Neural progenitor cell (in vitro differentiated cells): Measurements from ENCODE around the gene ZBTB20. TPM values are rescaled to one million over a fixed set of nuclear protein-coding genes. Genes with fewer than 3 reads are reported as not detected.

Experiments used
- DNase-seq: peaks from one replicate; pipeline ENCODE4 v3.0.0-alpha.2; 2016; ENCODE audit warnings: low spot score
- H2AFZ ChIP-seq: fragments of 200-600 bp; sonication (generic); replicated peaks from 2 replicates; pipeline ENCODE4 v1.6.1; 2016; ENCODE audit warnings: antibody characterized with exemption
- H3F3A ChIP-seq: fragments of 200-600 bp; sonication (generic); 2 replicates; pipeline ENCODE4 v1.6.1; 2016; ENCODE audit warnings: antibody characterized with exemption, low read depth
- H3K27ac ChIP-seq: fragments of 200-600 bp; sonication (generic); 2 replicates; pipeline ENCODE4 v1.5.1; 2016; ENCODE audit warnings: mild to moderate bottlenecking
- H3K27me3 ChIP-seq: fragments of 200-600 bp; sonication (generic); 2 replicates; pipeline ENCODE4 v1.6.1; 2016; ENCODE audit warnings: mild to moderate bottlenecking, moderate library complexity
- H3K36me3 ChIP-seq: fragments of 200-600 bp; sonication (generic); 2 replicates; pipeline ENCODE4 v1.5.1; 2016
- H3K4me1 ChIP-seq: fragments of 200-600 bp; sonication (generic); 2 replicates; pipeline ENCODE4 v1.6.1; 2016; ENCODE audit warnings: mixed run types
- H3K4me2 ChIP-seq: fragments of 200-600 bp; sonication (generic); 2 replicates; pipeline ENCODE4 v1.6.1; 2016
- H3K4me3 ChIP-seq: fragments of 200-600 bp; sonication (generic); 2 replicates; pipeline ENCODE4 v1.5.1; 2016
- H3K79me2 ChIP-seq: fragments of 200-600 bp; sonication (generic); 2 replicates; pipeline ENCODE4 v1.6.1; 2016; ENCODE audit warnings: low read depth
- H3K9ac ChIP-seq: fragments of 200-600 bp; sonication (generic); 2 replicates; pipeline ENCODE4 v1.6.1; 2016
- H3K9me3 ChIP-seq: fragments of 200-600 bp; sonication (generic); 2 replicates; pipeline ENCODE4 v1.5.1; 2016; ENCODE audit warnings: low read depth
- H4K20me1 ChIP-seq: fragments of 200-600 bp; sonication (generic); 2 replicates; pipeline ENCODE4 v1.6.1; 2016; ENCODE audit warnings: low read depth
- H3K27ac Mint-ChIP-seq: 3 replicates; pipeline ENCODE4 v1.8.0; 2021; ENCODE audit warnings: mixed read lengths
- H3K27me3 Mint-ChIP-seq: 2 replicates; pipeline ENCODE4 v1.8.0; 2022; ENCODE audit warnings: low read depth, mild to moderate bottlenecking, inconsistent platforms, moderate library complexity, mixed read lengths; ENCODE audit not compliant: insufficient read depth
- H3K36me3 Mint-ChIP-seq: 3 replicates; pipeline ENCODE4 v1.8.0; 2021; ENCODE audit warnings: mixed read lengths
- H3K4me1 Mint-ChIP-seq: 3 replicates; pipeline ENCODE4 v1.8.0; 2021; ENCODE audit warnings: mixed read lengths
- H3K4me3 Mint-ChIP-seq: 3 replicates; pipeline ENCODE4 v1.8.0; 2021; ENCODE audit warnings: mild to moderate bottlenecking, moderate library complexity, mixed read lengths
- H3K9me3 Mint-ChIP-seq: 3 replicates; pipeline ENCODE4 v1.8.0; 2020; ENCODE audit warnings: mixed read lengths
- CTCF ChIP-seq: fragments of 200-600 bp; sonication (generic); IDR thresholded peaks from 2 replicates; pipeline ENCODE4 v1.5.1; 2017; ENCODE audit warnings: antibody characterized with exemption, mild to moderate bottlenecking
- EZH2 ChIP-seq: fragments of 200-600 bp; sonication (generic); IDR thresholded peaks from 2 replicates; pipeline ENCODE4 v1.6.1; 2017; ENCODE audit warnings: antibody characterized with exemption, mild to moderate bottlenecking, moderate library complexity
- EZH2phosphoT487 ChIP-seq: fragments of 200-600 bp; sonication (generic); IDR thresholded peaks from 2 replicates; pipeline ENCODE4 v1.6.1; 2017; ENCODE audit warnings: antibody characterized with exemption
- total RNA-seq: library from RNA; depleted of rRNA; stranded (reverse); fragments of >200 nt; gene quantifications from 2 replicates; pipeline ENCODE4 v1.2.3, GENCODE V29; 2015; ENCODE audit warnings: low replicate concordance

The ZBTB20 gene
- total RNA-seq, 1 donor from 2014 or later: 1.9 TPM

GRCh38 chr3:114556657-114557213, 590.4 kb downstream of the ZBTB20 start:
- peaks cover 3% of the 10 kb centered on the region for H3K27me3 Mint-ChIP-seq
- H4K20me1 ChIP-seq: no peaks in the 10 kb centered on the region
- DNase-seq: no peak
- H3K9ac ChIP-seq: no peak overlapping the region
- TF ChIP-seq EZH2phosphoT487: no peak
- no peak for TF ChIP-seq EZH2
- TF ChIP-seq CTCF: no peak
- no peak overlapping the region for H3K27ac Mint-ChIP-seq
- no peak overlapping the region for H3K4me3 ChIP-seq
- H3K4me3 Mint-ChIP-seq: no peak overlapping the region
- H3K36me3 Mint-ChIP-seq: no peaks in the 10 kb centered on the region
- H2AFZ ChIP-seq: no peak overlapping the region
- H3K27me3 ChIP-seq: no peaks in the 10 kb centered on the region
- H3K79me2 ChIP-seq: no peaks in the 10 kb centered on the region
- no peaks in the 10 kb centered on the region for H3K9me3 ChIP-seq
- no peaks in the 10 kb centered on the region for H3K4me1 ChIP-seq
- H3K27ac ChIP-seq: no peak overlapping the region
- H3K9me3 Mint-ChIP-seq: no peaks in the 10 kb centered on the region
- peaks cover 3% of the 10 kb centered on the region for H3K4me1 Mint-ChIP-seq
- H3F3A ChIP-seq: no peaks in the 10 kb centered on the region
- no peak overlapping the region for H3K4me2 ChIP-seq
- H3K36me3 ChIP-seq: no peaks in the 10 kb centered on the region

GRCh38 chr3:114554731-114555130, 592.4 kb downstream of the ZBTB20 start:
- H3K4me1 Mint-ChIP-seq: peaks cover 3% of the 10 kb centered on the region
- DNase-seq: no peak
- Histone ChIP-seq H3K79me2 (no peaks in the 10 kb centered on the region), H3K27me3 (no peaks in the 10 kb centered on the region), H3F3A (no peaks in the 10 kb centered on the region), H3K4me3 (no peak overlapping the region), H3K36me3 (no peaks in the 10 kb centered on the region), H2AFZ (no peak overlapping the region), H3K4me2 (no peak overlapping the region), H3K27ac (no peak overlapping the region), H3K9me3 (no peaks in the 10 kb centered on the region), H4K20me1 (no peaks in the 10 kb centered on the region), H3K9ac (no peak overlapping the region), H3K4me1 (no peaks in the 10 kb centered on the region)
- TF ChIP-seq EZH2phosphoT487 (no peak), CTCF (no peak), EZH2 (no peak)
- no peak overlapping the region for H3K4me3 Mint-ChIP-seq
- no peaks in the 10 kb centered on the region for H3K36me3 Mint-ChIP-seq
- H3K27ac Mint-ChIP-seq: no peak overlapping the region
- H3K27me3 Mint-ChIP-seq: peaks cover 3% of the 10 kb centered on the region
- H3K9me3 Mint-ChIP-seq: no peaks in the 10 kb centered on the region

GRCh38 chr3:114553949-114554593, 593.0 kb downstream of the ZBTB20 start:
- Histone ChIP-seq H3K27ac (no peak overlapping the region), H4K20me1 (no peaks in the 10 kb centered on the region)
- TF ChIP-seq EZH2phosphoT487 (no peak), EZH2 (no peak), CTCF (no peak)

More at GRCh38 chr3:114553949-114554593, 593.0 kb downstream of the ZBTB20 start:
- H3K36me3 Mint-ChIP-seq: no peaks in the 10 kb centered on the region
- H3K4me1 Mint-ChIP-seq: peaks cover 3% of the 10 kb centered on the region
- H3K27me3 Mint-ChIP-seq: peaks cover 3% of the 10 kb centered on the region
- Histone ChIP-seq H3F3A (no peaks in the 10 kb centered on the region), H3K4me3 (no peak overlapping the region), H3K9ac (no peak overlapping the region), H3K27me3 (no peaks in the 10 kb centered on the region), H3K4me2 (no peak overlapping the region), H2AFZ (no peak overlapping the region), H3K4me1 (no peaks in the 10 kb centered on the region), H3K36me3 (no peaks in the 10 kb centered on the region), H3K79me2 (no peaks in the 10 kb centered on the region), H3K9me3 (no peaks in the 10 kb centered on the region)
- H3K4me3 Mint-ChIP-seq: no peak overlapping the region
- no peaks in the 10 kb centered on the region for H3K9me3 Mint-ChIP-seq
- H3K27ac Mint-ChIP-seq: no peak overlapping the region
- no peak for DNase-seq
